HG03039 (cell line): ENCODE results near the gene CYP3A4.
"Not testable (repeated sequence)": the region's sequence is repeated elsewhere in the genome, so short reads cannot be mapped to it uniquely, and the experiment has no call there.

Experiments
- ATAC-seq: cut with Tn5 transposase; IDR thresholded peaks from one replicate; pipeline ENCODE4 v1.9.1; 2021; ENCODE audit warnings: mild to moderate bottlenecking, moderate library complexity; ENCODE audit not compliant: unreplicated experiment

Gene CYP3A4

GRCh38 chr7:99793443-99793842 is 9.5 kb upstream of the CYP3A4 start:
- no peak for ATAC-seq

- no peak for ATAC-seq
These were observed 9.0 kb upstream of the CYP3A4 start for GRCh38 chr7:99792967-99793366.

- no peak for ATAC-seq
These were observed 7.8 kb upstream of the CYP3A4 start for GRCh38 chr7:99791667-99792369.

- no peak for ATAC-seq
These were observed 7.0 kb upstream of the CYP3A4 start for GRCh38 chr7:99791021-99791420.

- ATAC-seq = no peak
These were observed 6.4 kb upstream of the CYP3A4 start for GRCh38 chr7:99790407-99790806.

- ATAC-seq = no peak
These were observed 5.6 kb upstream of the CYP3A4 start for GRCh38 chr7:99789441-99790070.

GRCh38 chr7:99788554-99788953 is 4.6 kb upstream of the CYP3A4 start:
- ATAC-seq = no peak

- ATAC-seq = no peak
These were observed 2.8 kb upstream of the CYP3A4 start for GRCh38 chr7:99786726-99787335.

GRCh38 chr7:99785654-99786053 is 1.7 kb upstream of the CYP3A4 start:
- ATAC-seq = not testable (repeated sequence)

- ATAC-seq = no peak
These were observed 1.7 kb downstream of the CYP3A4 start for GRCh38 chr7:99782012-99782953.

GRCh38 chr7:99780588-99780987 is 3.4 kb downstream of the CYP3A4 start:
- no peak for ATAC-seq

GRCh38 chr7:99779949-99780348 is 4.0 kb downstream of the CYP3A4 start:
- no peak for ATAC-seq

GRCh38 chr7:99778880-99779279 is 5.1 kb downstream of the CYP3A4 start:
- no peak for ATAC-seq

GRCh38 chr7:99773395-99773794 is 10.6 kb downstream of the CYP3A4 start:
- ATAC-seq = not testable (repeated sequence)

- ATAC-seq = no peak
These were observed 11.4 kb downstream of the CYP3A4 start for GRCh38 chr7:99772565-99772964.

GRCh38 chr7:99769494-99769893 is 14.5 kb downstream of the CYP3A4 start:
- ATAC-seq = not testable (repeated sequence)

- ATAC-seq = no peak
These were observed 15.5 kb downstream of the CYP3A4 start for GRCh38 chr7:99768471-99768870.

- peak; percentile 48 for ATAC-seq
These were observed 16.3 kb downstream of the CYP3A4 start for GRCh38 chr7:99767662-99768061.

- ATAC-seq = no peak
These were observed 17.4 kb downstream of the CYP3A4 start for GRCh38 chr7:99766484-99767099.

GRCh38 chr7:99764478-99764877 is 19.5 kb downstream of the CYP3A4 start:
- ATAC-seq = no peak
